Activated naive CD8-positive, alpha-beta T cell treated with anti-CD3 and anti-CD28 coated beads, Interleukin-2, amount 50 U/mL, for 16 hours (primary cell): ENCODE results near the gene FAM168A.
"Not testable (repeated sequence)": the region's sequence is repeated elsewhere in the genome, so short reads cannot be mapped to it uniquely, and the experiment has no call there.

Experiments used
- DNase-seq: peaks from one replicate; pipeline ENCODE4 v3.0.0-alpha.2; 2020; ENCODE audit warnings: low read depth, low spot score

The FAM168A gene

GRCh38 chr11:73596547-73596946 lies 1.4 kb downstream of the FAM168A start:
- no peak for DNase-seq

GRCh38 chr11:73592640-73593039 lies 5.3 kb downstream of the FAM168A start:
- DNase-seq: no peak

DNA sequence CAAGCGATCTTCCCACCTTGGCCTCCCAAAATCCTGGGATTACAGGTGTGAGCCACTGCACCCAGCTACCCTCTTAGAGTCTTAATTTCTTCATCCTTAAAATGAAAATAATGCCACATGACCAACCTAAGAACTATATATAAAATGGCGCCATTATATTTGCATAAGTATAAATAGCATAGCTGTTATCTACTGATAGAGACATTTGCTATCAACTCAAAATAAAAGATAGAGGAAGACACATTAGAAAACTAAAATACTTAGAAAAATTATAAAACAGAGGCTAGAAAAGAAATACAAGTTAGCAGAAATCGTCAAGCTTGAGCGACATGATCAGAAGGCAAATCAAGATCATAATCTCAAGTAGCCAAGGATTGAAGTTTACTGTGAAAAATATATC lies 6.2 kb downstream of the FAM168A start:
- DNase-seq: no peak

- no peak for DNase-seq
Observed at GRCh38 chr11:73590991-73591390, 6.9 kb downstream of the FAM168A start.

GRCh38 chr11:73586791-73587190 lies 11.1 kb downstream of the FAM168A start:
- DNase-seq: no peak

GRCh38 chr11:73585834-73586575 lies 11.9 kb downstream of the FAM168A start:
- DNase-seq: no peak

DNA sequence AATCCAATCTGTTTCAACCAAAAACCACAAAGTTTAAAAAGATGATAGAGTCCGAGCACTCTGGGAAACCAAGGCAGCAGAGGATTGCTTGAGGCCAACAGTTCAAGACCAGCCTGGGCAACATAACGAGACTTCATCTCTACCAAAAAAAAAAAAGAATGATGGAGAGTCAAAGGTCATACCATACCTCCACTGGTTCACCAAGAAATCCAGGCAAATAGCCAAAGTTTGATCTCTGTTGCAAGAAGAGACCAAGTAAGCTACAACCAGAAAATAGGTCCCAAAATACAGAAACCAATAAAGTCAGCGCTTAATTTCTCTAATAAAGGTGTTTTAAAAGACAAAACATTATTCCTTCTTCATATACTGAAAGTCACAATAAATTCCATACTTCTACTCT lies 13.1 kb downstream of the FAM168A start:
- DNase-seq: no peak

DNA sequence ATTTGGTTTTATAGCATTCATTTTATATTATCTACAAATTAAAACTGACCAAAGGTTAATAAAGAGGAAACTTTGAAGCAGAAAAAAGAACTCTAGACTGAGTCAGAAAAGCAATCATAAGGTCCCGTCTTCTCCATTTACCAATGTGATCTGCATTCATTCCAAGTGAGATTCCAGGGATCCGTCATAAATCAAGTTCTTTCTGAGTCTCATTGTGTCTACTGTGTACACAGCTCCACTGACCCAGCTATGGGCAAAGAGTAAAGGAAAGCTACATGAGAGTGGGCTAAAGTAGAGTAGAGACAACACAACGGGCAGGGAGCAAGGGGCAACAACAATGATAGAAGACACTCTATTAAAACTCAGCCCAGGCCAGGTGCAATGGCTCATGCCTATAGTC lies 15.3 kb downstream of the FAM168A start:
- no peak for DNase-seq

DNA sequence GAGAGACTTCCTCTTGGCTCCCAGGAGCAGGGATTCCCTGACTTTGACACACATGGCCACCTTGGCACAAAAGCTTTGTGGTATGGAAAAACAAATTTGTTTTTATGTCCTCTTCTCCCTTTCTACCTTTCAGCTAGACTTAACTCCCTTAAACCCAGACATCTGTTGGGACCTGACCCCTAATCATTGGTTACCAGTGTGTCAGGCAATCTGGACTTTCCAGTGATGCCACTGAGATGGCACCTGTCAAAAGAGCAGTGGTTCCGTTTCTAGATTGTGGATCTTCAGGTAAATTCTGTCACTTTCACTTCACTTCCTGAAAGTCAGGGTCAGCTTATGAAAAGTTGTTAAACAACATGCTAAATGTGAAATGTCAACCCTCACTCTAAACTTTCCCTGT lies 17.2 kb downstream of the FAM168A start:
- not testable (repeated sequence) for DNase-seq

DNA sequence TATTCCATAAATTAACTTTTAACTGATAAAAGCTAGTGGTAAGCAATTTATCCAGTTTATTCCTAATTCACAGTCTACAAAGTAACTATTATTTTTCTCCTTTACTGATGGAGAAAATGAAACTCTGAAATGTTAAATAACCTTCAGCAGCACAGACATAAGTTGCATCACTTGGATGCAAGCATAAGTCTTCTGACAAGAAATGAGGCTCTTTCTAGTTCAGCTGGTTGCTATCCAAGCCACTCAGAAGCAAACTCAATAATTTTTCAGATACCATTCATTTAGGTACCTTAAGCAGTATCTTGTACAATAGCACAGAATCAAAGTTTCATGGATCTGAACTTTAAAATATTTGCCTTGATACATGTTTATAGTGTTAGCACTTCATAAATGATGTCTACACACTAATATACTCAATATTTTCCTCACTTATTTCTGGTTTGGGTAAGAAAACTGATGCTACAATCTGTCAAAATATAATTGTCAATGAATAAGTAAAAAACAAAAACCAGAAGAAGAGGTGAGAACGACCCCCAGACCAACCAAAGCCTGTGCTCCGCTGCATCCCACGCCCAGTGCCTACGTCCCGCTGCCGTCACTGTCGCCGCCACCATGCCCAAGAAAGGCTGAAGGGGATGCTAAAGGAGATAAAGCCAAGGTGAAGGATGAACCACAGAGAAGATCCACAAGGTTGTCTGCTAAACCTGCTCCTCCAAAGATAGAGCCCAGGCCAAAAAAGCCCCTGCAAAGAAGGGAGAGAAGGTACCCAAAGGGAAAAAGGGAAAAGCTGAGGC lies 18.1 kb downstream of the FAM168A start:
- DNase-seq: no peak

- DNase-seq: no peak
Observed at GRCh38 chr11:73578592-73579185, 19.2 kb downstream of the FAM168A start.

DNA sequence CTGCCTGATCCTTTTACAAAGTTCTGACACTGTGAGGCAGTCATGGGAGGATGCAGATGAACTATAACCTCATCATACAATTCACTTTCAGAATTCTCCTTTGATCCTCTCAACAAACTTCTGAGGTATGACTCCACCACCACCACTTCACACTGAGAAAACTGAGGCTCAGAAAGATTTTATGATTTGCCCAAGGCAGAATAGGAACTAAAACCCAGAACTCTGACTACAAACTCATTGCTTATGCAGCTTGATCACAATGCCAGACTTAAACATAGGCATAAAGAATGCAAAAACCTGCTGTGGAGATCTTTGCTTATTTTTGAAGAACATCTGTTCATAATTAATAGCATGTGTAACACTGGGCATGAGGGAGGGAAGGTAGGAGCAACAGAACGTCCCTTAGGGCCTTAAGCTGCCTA lies 20.4 kb downstream of the FAM168A start:
- no peak for DNase-seq

GRCh38 chr11:73576185-73576614 lies 21.7 kb downstream of the FAM168A start:
- DNase-seq: no peak

DNA sequence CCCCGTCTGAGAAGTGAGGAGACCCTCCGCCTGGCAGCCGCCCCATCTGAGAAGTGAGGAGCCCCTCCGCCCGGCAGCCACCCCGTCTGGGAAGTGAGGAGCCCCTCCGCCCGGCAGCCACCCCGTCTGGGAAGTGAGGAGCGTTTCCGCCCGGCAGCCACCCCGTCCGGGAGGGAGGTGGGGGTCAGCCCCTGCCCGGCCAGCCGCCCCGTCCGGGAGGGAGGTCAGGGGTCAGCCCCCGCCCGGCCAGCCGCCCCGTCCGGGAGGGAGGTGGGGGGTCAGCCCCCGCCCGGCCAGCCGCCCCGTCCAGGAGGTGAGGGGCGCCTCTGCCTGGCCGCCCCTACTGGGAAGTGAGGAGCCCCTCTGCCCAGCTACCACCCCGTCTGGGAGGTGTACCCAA lies 25.9 kb downstream of the FAM168A start:
- not testable (repeated sequence) for DNase-seq

DNA sequence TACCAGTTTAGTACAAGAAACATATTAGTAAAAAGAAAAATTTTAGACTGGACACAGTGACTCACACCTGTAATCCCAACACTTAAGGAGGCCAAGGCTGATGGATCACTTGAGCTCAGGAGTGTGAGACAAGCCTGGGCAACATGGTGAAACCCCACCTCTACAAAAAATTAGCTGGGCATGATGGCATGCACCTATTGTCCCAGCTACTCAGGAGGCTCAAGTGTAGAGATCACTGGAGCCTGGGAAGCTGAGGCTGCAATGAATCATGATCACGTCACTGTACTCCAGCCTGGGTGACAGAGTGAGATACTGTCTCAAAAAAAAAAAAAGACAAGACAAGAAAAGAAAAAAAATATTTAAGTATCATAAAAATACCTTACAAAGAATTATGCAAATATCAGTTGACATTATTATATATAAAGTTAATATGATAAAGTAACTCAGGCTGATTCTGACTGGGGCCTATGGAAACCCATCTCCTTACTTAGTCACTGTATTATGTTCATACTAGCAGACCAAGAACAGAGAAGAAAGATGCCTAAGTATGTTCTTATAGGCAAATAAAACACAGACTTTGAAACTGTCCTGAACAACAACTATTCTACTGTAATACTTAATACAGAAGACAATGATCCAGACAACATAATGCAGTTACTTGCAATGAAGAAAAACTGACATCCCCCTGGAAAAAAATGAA lies 27.3 kb downstream of the FAM168A start:
- no peak for DNase-seq

- no peak for DNase-seq
Observed at GRCh38 chr11:73566977-73567755, 30.7 kb downstream of the FAM168A start.

DNA sequence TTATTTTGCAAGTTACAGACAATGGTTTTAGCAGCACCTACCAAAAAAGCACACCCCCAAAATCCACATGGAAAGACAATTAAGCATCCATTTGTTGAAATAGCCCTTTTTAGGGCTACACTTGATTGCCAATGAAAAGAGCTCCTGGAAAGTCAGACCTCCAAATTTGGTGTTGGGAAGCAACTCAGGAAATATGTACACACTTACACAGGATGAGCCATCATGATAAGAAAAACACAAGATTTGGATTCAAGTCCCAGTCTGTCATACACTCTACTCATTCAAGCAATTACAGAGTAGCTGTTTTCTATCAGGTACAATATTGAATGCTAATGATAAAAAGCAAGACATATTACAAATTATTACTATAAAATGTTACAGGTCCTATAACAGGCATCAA lies 31.5 kb downstream of the FAM168A start:
- no peak for DNase-seq

GRCh38 chr11:73565804-73566203 lies 32.1 kb downstream of the FAM168A start:
- DNase-seq: no peak

GRCh38 chr11:73564903-73565302 lies 33.0 kb downstream of the FAM168A start:
- no peak for DNase-seq

DNA sequence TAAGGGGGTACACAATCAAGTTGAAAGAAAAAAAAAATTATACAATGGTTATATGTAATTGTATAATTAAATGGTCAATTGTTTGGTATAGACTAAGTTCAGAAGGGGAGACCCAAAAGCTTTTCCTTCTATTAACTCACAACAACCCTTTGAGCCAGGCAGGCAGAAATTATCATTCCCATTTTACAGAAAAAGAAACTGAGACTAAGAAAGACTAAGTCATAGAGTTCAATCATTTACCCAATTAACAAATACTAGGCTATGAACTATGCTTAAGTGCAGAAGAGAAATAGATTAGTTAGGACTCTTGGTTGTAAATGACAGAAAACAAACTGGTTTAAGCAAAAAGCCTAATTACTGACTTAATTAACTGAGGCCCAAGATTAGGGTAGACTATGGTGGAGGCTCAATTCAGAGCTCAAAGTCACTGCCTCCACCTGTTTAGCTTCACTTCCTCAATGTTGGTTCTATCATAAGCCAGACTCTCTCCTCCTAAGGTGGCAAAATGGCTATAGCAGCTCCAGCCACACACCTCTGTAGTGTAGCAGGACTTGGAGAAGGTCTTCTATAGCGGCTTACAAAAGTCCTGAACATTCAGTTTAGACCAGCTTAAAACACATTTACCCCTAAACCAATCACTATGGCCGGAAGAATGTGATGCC lies 34.2 kb downstream of the FAM168A start:
- no peak for DNase-seq

GRCh38 chr11:73559743-73560142 lies 38.2 kb downstream of the FAM168A start:
- DNase-seq: no peak
